Measurements from ENCODE around the gene PELI2.
A peak's percentile ranks its signal among the peaks of the same experiment; 100 is the strongest.

PELI2 gene

DNA sequence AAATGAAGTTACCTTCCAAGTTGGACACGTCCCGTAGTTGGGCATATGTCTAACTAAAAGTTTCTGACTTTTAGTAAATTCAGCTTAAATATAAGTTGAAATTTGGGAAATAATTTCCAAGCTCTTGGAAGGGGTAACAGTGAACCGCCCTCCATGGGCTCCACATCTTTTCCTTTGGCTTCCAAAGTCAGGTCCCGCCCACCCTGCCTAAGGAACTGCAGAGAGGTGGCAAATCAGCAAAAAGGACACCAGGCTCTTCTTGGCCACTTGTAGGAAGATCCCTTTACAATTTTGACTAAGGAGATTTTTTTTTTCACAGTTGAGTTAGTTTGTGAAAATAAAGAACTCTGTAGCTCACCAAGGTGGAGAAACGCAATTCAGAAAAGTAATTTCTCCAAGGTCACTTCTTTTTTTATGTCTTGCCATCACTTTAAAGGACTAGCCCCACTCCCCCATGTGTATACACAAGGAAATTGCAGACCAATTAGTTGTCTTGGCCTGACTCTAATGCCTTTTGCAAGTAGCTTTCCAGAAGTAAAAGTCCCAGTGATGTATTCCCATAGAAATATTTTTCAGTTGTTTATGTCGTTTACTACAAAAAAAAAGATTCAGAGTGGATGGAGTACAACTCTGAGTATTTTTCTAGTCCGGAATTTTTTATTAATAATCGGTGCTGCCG lies 181.2 kb downstream of the PELI2 start:
- no peak for DNase-seq (ENCODE audit: low read depth)

DNA sequence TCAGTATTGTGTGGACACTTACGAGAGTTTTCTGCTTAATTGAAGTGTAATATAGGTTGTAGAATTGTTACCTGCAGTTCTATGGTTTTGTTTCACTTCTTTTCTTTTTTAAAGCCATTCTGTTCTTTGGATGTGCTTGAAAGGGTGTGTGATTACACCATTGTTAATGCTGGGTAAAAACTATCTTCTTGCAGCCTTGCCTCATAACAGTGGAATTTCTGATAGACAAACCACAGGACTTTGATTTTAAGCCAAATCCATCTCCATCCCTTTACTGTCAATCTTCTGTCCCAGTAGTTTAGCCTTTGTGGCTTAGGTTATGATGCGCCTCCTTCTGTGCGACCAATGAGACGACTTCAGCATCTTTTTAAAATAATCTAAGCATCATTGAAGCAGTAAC lies 182.3 kb downstream of the PELI2 start:
- no peak for DNase-seq (ENCODE audit: low read depth)

DNA sequence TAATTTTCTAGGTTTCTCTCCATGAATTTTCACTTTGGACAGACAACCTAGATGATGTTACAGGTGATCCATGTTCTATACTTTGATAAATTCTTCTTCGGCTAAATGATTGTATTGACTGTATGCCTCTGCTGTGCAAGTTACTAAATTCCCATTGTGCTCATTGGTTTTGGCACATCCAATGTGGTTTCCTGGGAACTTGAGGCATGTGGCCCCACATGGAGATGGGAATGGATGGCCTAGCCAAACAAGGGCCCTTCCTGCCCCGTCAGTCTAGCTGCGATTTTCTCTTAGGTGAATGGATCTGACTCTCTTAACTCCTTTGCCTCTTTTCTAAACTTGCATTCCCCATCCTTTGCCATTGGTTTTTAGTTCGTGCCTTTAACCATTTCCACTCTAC lies 186.2 kb downstream of the PELI2 start:
- DNase-seq (ENCODE audit: low read depth), result no peak

DNA sequence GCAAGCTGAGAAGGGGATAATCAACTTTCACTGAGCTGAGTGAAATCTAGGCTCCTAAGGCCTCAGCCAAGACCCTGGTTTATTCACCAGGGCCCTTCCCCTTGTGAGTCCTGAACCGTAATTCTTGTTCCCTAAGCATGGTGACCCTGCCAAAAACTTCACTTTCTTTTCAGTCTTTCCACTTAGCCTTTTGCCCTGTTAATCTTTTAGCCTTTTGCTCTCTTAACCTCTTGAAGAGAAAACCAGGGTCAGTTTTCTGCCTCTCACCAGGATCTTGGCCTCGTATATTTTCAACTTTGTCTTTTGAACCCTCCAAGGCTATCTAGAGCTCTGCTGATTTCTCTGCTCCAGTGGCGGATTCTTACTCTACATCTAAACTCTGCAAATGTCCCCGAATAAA lies 191.0 kb downstream of the PELI2 start:
- DNase-seq (ENCODE audit: low read depth), result no peak

DNA sequence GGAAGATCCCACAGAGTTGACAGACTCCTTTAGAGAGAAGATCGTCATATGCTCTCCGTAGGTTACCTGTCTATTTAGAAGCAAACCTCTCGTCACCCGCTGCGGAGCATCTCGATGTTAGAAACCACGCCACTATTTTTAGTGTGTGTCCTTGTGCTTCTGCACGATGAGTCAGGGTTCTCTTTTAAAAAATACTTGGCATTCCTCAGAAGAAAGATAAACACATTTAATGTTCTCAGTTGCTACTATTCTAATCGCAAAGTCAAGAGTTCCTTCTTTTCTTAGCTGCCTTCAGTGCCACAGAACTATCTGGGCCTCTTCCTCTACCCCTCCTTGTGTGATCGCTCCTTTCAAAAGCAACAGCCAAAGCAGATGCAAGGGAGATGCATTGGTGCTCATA lies 192.4 kb downstream of the PELI2 start:
- no peak for DNase-seq (ENCODE audit: low read depth)

GRCh38 chr14:56313789-56314188 lies 195.6 kb downstream of the PELI2 start:
- DNase-seq (ENCODE audit: low read depth), result no peak

DNA sequence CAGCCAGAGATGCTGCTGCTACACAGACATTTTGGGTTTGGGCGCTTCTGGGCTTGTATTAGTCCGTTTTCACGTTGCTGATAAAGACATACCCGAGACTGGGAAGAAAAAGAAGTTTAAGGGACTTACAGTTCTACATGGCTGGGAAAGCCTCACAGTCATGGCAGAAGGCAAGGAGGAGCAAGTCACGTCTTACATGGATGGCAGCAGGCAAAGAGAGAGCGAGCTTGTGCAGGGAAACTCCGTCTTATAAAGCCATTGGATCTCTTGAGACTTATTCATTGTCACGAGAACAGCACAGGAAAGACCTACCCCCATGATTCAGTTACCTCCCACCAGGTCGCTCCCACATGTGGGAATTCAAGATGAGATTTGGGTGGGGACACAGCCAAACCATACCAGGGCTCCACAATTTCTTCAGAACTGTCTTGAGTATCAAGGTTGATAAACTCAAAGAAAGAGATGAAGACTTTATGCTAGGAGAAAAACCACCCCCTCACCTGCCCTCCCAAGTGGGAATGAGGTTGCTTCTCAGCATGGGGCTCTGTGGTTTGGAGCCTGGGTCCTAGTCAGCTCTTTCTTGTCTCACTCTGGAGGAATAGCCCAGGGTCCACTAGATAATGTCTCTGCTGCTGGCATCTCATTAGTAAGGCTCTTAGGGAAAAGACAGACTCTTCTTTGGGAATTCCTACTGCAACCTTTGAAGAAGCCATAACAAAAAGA lies 200.3 kb downstream of the PELI2 start:
- DNase-seq (ENCODE audit: low read depth), result no peak

DNA sequence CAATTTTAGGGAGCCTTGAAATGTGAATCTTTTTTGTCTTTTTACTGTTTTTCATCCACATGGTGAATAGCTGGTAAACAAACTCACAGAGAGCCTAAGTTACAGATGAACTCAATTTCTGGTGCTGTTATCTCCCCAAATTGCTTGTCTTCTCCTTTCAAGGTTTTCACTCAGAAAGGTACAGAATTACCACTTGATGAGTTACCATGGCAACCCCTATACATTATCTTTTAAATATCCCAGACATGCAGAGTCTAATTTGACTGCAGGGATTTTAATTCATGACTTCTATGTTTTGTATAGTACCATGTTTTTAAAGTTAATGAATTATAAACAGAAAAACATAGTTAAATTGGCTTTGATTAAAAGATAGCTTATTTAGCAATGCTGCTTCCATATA lies 203.7 kb downstream of the PELI2 start:
- no peak for DNase-seq (ENCODE audit: low read depth)

GRCh38 chr14:56322531-56322930 lies 204.3 kb downstream of the PELI2 start:
- no peak for DNase-seq (ENCODE audit: low read depth)

GRCh38 chr14:56324454-56324853 lies 206.2 kb downstream of the PELI2 start:
- DNase-seq (ENCODE audit: low read depth), result no peak

DNA sequence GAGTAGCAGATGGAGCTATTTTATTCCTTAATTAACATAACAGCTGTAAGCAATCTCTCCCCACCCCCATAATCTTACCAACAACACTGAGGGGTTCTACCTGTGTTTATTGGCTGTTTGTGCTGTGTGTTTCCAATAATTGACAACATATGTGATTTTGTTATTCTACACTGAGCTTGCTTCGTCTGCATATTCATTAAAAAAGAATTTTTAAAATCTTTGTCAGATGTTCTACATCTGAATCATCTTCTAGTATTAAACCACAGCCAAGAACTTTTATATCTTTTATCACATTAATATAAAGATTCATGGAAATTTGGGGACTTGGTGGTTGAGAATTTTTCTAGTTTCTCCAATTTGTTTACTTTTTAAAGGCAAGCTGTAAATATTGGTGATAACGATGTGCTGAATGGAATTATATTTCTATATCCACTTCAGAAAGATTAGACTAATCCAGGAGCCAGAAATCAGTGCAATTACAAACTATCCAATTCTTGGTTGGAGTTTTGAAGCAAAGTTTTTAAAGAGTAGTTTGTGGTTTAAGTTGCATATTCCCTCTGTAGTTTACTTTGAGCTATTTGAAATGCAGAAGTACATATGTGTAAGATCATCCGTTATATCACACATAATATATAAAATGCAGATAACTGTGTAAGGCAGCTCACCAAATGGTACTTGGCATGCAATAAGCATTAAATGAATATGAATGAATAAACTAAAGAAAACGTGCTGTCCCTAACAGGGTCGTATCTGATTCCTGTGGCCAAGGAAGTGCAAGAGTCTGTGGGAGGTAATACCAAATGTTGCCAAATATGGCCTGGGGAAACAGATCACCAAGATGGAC lies 206.9 kb downstream of the PELI2 start:
- DNase-seq (ENCODE audit: low read depth), result peak; percentile 38

DNA sequence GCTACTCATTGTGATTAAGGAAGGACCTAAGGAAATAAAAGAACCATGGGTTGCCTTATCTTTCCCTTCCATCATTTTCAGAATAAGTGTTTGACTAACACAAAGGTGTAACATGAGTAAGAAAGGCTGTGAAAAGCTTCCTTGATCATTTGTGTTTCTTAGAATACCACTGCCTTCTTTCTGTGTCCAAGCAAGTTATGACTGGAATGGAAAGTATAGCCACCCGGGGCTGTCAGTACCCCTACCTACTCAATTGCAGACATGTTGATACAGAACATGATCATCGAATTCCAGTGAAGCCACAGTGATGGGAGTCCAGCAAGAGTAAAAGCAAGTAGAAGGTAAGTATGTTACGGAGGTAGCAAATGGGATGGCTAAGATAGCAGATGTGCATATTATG lies 209.8 kb downstream of the PELI2 start:
- no peak for DNase-seq (ENCODE audit: low read depth)

DNA sequence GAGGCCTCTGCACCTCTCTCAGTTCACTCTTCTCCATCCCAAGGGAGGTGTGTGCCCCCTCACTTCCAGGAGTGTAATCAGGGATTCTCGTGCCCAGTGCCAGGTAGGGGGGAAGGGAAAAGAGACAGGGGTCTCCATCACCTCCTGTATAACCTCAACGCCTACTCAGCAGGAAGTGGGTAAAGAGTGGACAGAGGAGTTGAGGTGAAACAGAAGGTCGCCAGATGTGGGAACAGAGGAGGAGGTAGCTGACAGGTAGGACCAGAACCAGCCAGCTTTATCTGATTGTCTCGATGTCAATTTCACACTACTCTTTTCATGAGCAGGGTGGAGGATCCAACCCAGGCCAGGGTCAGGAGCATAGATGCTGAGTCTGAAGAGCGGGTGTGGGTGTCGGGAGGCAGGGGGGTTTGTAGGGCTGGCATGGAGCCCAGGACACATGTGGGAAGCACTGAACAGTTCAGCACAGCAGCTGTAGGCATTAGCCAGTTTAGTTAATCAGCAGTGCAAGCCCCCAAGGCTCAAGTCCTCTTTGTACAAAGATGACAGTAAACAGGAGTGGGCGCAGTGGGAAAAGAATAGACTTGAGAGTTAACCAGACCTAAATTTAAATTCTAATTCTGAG lies 213.5 kb downstream of the PELI2 start:
- DNase-seq (ENCODE audit: low read depth), result no peak

- no peak for DNase-seq (ENCODE audit: low read depth)
Measured at GRCh38 chr14:56333359-56334292, 215.4 kb downstream of the PELI2 start.

DNA sequence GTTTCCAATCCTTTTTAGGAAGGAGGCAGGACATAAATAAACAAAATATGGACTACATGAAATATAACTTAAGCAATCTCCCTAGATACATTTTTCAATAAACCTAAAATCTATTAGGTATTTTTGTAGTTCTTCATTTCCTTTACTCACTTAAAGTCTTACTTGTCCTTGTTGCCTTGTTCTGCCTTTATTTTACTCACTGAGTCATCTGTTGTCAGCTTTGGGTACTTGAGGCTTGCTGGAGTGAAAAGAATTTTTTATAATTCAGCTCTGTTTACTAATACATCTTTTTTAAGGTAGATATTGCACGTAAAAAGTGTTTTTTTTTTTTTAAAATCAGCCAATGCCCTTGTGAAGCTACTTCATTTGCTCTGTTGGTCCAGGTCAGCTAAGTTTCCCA lies 216.2 kb downstream of the PELI2 start:
- no peak for DNase-seq (ENCODE audit: low read depth)

- DNase-seq (ENCODE audit: low read depth), result no peak
Measured at GRCh38 chr14:56338674-56339073, 220.5 kb downstream of the PELI2 start.

GRCh38 chr14:56339855-56340701 lies 221.9 kb downstream of the PELI2 start:
- peak; percentile 92 for DNase-seq (ENCODE audit: low read depth)

DNA sequence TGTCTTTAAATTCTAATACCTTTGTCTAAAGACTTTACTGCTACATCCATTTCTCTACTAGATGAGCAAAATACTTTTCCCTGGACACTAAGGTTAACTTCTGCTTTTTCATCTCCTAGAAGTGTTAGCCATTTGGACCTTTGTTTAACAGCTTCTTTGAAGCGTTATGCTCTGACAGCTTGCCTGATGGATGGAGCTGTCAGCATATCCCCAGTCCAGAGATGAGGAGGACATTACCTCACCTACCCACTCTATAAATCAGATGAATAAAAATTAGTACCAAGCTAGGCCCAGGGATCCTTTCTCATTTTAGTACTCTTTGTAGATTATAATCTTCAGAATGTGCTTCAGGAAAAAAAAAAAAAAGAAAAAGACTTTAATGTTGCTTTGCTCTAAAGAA lies 222.7 kb downstream of the PELI2 start:
- DNase-seq (ENCODE audit: low read depth), result no peak

DNA sequence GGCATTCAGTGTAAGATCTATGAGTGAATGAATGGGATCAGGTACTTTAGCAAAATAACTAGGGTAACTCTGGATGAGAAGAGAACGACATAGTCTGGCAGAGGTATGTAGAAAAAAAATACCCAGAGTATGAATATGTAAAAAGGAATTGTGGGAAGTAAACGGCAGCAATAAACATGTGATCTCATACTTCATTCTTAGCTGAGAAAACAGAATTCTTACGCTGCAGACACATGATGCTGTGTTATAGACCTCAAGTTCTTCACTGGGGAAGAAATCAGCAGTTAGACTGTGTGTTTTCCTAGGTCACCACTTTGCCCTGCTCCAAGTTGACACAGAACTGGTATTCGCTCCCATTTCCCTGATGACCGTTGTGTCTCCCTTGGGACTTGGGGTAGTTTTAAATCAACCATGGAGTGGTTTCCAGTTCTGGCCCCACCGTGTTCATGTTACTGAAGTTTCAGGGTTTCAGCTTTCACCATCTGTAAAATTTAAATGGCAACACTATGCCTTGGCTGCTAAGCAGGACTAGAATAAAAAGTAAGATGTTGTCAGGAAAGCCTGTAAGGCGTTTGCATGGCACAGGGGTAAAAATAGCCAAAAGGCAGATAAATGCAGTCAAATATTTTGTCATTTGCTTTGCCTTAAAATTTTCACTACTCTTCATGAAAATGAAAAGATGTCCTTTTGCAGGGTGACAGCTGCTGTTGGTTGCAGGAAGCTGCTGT lies 223.7 kb downstream of the PELI2 start:
- DNase-seq (ENCODE audit: low read depth), result no peak

GRCh38 chr14:56342494-56342942 lies 224.3 kb downstream of the PELI2 start:
- DNase-seq (ENCODE audit: low read depth), result peak; percentile 49

Measured in GM04503 (cell line).